Measurements from ENCODE around the gene GRM8. TPM values are rescaled to one million over a fixed set of nuclear protein-coding genes. Genes with fewer than 3 reads are reported as not detected.

The GRM8 gene
- total RNA-seq, 1 donor from 2014 or later = not detected

DNA sequence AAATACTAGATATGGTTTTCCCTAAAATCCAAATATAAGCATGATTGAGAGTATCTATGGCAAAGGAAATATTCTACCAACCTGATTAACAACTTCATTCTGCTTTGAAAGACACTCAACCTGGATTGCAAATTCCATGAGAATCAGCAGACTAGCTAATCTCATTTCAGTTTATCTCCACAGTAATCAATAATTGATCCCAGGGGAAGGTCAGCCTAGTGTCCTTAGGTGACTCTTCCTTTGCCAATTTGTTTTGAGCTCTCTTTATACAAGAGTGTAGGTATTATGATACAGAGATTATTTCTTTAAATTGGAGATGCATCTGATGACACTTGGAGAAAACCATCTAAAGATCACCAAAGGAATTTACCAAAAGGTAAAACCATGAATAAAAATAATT is 100.3 kb downstream of the GRM8 start:
- DNase-seq (ENCODE audit: extremely low read depth, low read depth, low spot score) = no peak

DNA sequence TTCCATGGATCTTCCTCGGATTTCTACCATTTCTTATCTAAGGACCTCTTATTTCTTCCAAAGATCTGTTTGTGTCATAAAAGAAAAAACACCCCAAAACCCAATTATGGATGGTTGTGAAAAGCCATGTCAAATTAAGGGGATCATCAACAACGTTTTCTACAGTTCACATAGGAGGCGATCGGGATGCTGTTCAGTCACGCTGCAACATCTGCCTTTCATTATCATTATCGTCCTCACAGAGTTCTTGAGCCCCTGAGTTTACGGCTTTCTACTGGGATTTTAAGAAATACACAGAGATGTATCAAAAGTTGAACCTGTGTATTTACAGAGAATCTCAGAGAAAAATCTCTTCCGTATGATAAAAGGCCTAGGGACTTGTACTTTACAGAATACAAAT is 101.4 kb downstream of the GRM8 start:
- DNase-seq (ENCODE audit: extremely low read depth, low read depth, low spot score) = no peak

DNA sequence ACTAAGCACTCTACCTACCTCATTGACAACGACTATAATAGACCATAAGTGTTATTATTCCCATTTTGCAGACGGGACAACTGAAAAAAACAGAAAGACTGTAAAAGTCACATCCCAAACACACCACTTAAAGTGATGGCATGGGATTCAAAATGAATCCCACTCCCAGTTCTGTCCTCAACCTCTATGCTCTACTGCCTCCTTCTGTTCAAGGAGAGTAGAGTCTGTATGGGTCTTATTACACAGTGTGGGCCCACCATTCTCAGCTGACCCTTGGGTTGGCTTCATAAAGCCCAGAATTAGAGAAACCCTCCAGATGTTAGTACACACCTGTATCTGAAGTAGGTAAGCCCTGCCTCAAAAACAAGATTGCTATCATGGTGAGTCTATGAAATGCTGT is 102.2 kb downstream of the GRM8 start:
- no peak for DNase-seq (ENCODE audit: extremely low read depth, low read depth, low spot score)

DNA sequence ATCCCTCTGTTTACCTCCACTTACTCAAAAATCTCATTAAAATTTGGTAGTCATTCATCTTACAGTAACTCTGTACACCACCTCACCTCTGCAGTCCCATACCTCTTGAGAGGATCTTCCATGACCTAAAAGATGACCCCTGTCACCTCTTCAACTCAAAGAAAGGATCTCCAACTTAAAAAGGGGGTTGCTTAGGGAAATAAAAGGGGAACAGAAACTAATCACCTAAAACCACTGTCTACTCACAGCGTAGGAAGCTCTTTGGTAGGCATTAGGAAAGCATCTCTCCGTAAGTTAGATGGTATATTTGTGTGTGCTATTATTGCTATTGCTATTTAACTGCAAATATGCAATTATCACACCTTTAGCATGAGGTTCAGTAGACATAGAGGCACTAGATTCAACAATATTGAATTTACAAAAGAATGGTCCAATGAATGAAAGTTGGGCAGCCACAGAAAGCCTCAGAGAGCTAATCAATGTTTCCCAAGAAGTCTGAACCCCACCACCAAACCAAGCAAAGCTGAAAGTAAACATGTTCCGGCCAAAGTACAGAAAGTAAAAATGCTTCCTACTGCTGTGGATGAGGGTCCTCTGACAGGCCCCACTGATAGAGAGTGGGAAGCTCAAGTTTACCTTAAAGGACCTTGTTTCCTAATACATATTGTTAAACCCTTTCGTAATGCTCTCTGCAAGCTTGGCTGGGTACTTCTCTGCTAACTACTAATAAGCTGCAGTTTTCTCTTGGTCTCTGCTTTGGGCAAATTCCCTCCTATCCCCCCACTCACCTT is 105.8 kb downstream of the GRM8 start:
- no peak for DNase-seq (ENCODE audit: extremely low read depth, low read depth, low spot score)

DNA sequence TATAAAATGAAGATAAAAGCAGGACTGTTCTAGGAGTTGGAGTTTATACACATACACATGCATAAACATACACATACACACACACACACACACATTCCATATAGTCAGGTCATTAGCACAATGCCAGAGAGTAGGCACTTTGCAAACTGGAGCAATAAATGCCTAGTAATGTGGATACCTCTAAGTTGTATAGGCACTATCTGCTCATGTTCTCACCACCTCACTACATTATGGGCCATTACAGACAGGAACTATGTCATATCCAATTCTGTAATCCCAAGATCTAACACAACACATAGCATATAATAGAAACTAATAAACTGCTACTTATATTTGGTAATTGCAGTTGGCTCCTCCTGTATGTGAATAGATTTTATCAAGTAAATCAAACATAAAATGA is 115.6 kb downstream of the GRM8 start:
- DNase-seq (ENCODE audit: extremely low read depth, low read depth, low spot score) = no peak

DNA sequence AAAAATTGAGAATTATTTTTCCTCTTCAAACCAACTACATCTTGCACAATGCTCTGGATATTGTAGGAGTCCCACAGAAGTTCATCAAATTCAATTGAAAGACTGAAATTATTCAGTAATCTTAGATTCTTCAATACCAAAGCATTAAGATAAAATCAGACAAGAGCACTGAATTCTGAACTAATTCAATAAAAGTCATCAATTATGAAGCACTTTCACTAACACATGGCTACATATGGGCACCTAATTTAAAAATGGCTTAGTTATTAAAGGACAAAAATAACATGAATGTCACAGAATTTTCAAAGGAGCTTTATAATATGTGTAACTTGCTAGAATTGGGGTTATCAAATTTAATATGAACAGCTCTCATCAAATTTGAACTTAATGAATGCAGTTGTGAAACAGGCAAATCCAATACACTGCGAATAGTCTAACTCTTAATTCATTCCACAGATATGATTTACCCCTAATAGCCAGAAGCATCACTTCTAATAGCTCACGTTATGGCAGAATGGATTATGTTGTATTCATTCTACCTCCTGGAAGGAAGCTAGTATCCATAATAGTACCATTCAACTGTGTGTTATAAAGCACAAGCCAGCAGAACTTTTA is 116.8 kb downstream of the GRM8 start:
- no peak for DNase-seq (ENCODE audit: extremely low read depth, low read depth, low spot score)

DNA sequence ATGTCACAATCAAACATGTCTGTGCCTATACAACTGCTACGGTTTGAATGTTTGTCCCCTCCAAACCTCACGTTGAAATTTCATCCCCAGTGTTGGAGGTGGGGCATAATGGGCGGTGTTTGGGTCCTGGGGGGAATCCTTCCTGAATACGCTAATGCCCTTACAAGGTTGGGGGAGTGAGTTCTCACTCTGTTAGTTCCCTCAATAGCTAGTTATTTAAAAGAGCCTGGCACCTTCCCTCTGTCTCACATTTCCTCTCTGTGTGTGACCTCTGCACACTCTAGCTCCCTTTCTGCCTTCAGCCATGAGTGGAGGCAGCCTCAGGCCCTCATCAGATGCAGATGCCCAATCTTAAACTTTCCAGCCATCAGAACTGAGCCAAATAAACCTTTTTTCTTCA is 129.5 kb downstream of the GRM8 start:
- DNase-seq (ENCODE audit: extremely low read depth, low read depth, low spot score) = no peak

DNA sequence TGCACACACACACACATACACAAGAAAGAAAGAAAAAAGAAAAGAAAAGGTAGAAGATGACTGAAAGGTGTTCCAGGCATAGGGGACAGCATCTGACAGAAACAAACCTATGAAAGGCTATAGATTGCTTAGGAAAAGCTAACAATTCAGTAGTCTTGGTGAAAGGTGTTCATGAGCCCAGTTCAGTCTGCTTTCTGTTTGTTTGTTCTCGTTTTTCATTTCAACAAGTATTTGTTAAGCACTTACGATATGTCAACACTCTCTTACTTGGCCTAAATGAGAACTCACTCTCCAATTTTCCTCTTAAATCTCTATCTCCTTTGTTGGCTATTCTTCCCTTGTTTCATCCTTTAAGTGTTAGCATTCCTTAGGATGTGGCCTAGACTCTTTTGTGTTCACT is 133.2 kb downstream of the GRM8 start:
- DNase-seq (ENCODE audit: extremely low read depth, low read depth, low spot score) = no peak

DNA sequence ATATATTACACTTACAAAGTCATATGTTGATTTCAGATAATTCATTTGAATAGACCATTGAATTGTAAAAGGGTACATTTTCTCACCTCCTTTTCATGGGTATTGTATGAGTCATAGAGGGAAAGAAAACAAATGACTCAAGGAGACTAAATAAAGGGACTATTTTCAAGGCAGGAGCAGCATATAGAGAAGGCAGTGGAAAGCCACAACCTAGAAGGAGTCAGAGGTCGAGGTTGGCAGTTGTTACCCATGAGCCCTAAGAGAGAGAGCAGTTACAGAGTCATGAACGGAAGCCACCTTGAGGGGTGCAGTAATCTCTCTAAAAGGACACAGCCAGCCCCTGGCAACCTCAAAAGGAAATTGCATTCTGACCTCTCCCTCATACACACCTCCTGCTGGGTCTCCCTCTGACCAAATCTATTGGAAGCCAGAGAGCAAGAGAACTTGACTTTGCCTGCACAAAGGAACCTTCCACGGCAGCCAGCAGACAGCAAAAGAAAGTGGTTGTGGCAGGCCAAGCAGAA is 137.9 kb downstream of the GRM8 start:
- no peak for DNase-seq (ENCODE audit: extremely low read depth, low read depth, low spot score)

DNA sequence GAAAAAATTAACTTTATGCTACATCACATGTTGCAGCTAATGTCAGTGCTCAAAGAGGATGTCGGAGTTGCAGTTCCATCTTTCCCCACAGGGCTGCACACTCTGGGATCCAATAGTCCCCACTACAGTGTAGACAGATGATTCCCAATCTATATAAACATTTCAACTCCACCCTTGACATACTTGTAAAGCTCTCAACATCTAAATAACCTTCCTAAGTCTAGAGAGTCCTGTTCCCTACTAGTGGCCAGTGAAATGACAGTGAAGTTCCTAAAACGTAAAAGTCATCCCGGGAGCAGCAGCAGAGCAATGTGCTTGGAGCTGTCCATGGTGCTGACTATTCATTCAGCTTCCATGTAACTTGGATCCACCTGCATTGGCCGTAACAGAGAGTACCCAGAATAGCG is 145.1 kb downstream of the GRM8 start:
- DNase-seq (ENCODE audit: extremely low read depth, low read depth, low spot score) = no peak

DNA sequence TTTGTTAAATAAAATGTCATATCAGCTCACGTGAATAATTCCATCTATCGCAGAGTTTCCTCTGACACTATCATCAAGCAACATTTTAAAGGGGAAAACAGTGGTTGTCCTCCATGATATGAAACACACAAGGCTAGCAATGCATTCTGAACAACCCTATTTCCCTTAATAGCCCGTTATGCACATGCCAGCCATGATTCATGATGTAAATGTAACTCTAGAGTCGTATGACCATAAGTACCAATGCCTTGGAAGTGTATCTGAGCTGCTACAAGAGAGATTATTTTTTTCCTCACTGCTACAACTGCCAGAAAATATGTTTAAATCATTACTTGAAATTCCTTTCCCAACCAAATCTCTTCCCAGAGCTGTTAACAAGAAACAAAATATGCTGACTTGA is 159.4 kb downstream of the GRM8 start:
- no peak for DNase-seq (ENCODE audit: extremely low read depth, low read depth, low spot score)

DNA sequence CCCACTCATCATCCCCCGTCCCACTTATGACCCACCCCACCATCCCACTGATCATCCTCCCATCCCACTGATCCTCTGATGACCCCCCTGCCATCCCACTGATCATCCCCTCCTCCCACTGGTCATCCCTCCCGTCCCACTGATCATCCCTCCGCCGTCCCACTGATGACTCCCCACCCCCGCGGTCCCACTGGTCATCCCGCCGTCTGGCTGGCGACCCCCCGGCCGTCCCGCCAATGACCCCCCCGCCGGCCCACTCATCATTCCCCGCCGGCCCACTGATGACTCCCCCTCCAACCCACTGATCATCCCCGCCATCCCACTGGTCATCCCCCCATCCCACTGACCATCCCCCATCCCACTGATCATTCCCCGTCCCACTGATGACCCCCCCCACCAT is 161.1 kb downstream of the GRM8 start:
- DNase-seq (ENCODE audit: extremely low read depth, low read depth, low spot score) = no peak

DNA sequence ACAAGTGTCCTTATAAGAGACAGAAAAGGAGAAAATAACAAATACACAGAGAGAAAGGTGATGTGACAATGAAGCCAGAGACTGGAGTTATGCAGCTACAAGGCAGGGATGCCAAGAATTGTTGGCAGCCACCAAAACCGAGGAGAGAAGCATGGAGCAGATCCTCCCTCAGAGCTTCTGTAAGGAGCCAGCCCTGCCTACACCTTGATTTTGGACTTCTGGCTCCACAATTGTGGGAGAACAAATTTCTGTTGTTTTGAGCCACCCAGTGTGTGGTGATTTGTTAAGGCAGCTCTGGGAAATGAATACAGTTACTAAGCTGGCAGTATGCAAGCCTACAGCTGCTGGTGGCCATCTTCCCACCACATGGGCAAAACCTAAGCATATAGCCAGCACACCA is 163.6 kb downstream of the GRM8 start:
- DNase-seq (ENCODE audit: extremely low read depth, low read depth, low spot score) = no peak

DNA sequence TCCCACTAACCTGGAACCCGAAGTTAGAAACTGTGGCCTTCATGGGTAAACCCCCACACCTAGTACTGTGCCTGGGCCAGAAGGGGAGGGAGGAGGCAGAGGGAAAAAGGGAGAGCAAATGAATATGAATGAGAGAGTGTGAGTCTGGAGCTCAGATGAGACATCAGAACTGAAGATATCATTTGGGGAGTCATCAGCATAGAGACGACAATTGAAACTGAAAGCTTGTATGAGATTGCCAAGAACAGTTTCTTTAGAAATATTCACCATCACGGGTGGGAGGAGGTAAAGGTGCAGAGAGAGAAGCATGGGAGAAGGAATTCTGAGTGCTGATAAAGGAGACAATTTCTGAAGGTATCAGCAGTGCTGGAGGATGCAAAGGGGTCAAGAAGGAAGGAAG is 171.2 kb downstream of the GRM8 start:
- no peak for DNase-seq (ENCODE audit: extremely low read depth, low read depth, low spot score)

DNA sequence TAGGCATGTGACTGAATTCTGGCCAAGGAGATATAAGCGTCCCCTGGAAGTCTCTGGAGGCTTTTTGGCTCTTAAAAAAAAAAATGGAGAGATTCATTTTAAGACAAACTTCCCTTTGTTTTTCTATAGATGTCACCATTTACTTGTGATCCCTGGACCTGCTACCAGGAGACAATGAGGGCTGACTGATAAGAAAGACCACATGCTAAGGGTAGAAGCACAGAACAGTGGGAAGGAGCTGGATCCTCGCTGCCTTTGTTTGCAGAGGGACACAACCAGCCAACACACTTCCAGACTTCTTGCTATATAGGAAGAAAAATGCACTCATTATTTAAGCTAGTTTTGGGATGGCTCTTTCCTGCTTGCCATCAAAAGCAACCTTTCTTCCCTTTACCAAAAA is 172.2 kb downstream of the GRM8 start:
- no peak for DNase-seq (ENCODE audit: extremely low read depth, low read depth, low spot score)

DNA sequence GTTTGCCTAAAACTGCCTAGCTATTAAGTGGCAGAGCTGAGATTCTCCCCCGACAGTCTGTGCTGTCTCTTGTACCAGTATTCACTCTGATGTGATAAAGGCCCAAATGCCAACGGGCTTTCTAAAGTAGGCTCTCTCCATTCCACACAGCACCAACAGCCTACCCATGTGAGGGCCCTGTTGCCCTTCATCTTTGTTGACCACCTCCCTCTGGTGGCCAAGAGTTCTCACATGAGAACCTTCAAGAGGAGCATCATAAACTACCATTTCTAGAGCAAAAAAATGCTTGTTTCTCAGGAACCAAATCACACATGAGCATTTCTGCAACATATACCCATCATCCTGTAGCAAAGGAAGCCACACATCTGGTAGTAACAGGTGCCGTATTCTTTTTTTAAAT is 185.8 kb downstream of the GRM8 start:
- DNase-seq (ENCODE audit: extremely low read depth, low read depth, low spot score) = no peak

DNA sequence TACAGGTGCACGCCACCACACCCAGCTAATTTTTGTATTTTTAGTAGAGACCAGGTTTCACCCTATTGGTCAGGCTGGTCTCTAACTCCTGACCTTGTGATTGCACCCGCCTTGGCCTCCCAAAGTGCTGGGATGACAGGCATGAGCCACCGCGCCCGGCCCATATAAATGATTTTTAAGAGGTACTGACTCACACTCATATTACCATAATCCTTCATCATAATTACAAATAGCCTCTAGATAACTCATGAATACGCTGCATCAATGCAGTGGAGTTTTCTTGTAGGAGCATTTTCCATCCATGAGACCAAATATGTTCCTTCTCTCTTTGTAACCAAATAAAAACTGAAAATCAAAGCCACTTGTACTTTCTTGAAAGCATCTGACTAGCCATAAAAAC is 193.3 kb downstream of the GRM8 start:
- no peak for DNase-seq (ENCODE audit: extremely low read depth, low read depth, low spot score)

DNA sequence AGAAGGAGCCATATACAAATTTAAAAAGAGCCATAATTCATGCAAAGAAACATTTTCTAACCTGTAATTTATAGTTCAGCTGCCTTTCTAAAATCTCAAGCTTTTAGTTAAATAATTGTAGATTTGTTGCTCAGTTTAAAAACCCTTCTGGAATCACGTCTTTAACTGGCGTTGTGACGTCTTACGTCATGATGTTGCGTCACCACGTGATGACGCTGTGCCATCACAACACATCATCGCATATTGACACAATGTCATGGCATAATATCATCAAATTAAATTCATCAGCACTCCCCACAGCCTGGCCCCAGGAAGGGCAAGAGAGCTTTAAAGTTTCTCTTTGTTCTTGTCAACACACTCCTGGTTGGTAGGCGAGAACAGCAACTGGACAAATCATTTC is 194.8 kb downstream of the GRM8 start:
- no peak for DNase-seq (ENCODE audit: extremely low read depth, low read depth, low spot score)

DNA sequence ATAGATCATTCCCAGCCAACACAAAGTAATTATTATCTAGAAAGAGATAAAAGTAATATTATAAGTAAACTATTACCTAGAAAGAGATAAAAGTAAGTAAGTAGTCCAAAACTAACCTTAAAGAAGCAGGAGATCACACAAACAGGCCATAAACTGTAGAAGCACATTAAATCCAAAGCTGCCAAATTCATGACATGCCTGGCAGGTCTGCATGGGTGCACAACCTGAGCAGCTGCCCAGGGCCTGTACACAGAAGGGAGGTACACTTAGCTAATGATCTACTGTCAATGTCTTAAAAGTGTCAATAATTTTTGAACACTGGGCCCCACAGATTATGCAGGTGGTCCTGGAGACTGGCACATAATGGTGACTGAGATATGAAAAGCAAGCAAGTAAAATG is 196.5 kb downstream of the GRM8 start:
- no peak for DNase-seq (ENCODE audit: extremely low read depth, low read depth, low spot score)

DNA sequence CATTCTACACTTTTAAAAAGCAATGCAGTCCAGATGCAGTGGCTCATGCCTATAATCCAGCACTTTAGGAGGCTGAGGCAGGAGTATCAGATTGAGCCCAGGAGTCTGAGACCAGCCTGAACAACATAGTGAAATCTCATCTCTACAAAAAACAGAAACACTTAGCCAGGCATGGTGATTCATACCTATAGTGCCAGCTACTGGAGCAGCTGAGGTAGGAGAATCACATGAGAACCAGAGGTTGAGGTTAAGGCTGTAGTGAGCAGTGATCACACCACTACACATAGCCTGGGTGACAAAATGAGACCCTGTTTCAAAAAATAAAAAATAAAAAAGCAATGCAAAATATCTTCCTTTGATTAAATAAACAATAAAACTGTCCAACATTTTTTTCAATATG is 205.2 kb downstream of the GRM8 start:
- no peak for DNase-seq (ENCODE audit: extremely low read depth, low read depth, low spot score)

DNA sequence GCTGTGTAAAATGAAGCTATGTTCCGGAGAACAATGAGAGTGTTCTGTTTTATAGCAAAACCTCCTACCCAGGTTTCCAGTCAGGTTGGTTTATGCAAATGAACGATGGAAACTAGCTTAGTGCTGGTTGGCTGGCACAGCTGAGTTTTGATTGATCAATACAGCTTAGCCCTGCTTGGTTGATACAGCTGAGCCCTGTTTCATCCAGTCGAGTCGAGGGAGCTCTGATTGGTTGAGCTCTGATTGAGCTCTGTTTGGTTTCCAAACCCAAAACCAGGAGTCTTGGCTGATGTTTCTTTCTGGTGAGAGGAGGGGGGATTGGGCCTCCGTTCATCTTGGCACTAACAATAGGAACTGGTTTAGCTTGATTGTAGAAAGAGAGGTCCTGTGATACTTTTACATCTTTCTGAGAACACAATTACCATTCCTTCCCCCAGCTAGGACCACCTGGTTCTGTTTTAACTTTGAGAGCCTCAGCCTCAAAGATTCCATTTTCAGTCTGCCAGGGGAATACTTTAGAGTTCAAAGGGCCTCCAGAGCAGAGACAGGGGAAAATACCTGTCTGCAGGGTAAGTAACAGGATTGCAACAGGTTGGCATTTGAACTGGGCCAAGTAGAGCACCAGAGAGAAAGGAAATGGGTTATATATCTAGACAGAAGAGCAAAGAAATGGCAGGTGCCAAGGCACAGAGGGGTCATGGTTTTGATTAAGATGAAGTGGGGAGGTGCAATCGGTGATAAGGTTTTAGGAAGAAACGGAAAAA is 210.9 kb downstream of the GRM8 start:
- DNase-seq (ENCODE audit: extremely low read depth, low read depth, low spot score) = no peak

DNA sequence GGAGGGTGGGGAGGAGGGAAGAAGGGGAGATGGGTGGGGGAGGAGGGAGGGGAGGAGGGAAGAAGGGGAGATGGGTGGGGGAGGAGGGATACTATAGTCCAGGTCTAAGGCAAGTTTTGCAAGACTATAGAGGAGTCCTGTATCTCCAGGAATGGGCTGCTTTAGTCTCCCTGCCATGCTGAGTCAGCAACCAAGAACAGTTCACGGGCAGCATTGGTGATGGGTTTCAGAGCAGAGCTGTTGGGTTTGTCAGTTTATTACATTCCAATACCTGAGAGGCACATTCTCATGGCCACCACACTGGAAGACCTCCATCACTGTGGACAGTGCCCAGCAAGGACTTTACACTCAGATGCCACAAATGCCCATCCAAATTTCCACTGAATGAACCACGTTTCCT is 212.7 kb downstream of the GRM8 start:
- no peak for DNase-seq (ENCODE audit: extremely low read depth, low read depth, low spot score)

All from glomerular endothelial cell (primary cell).